ENCODE measurements around the gene NFAT5.

GRCh38 chr16:69535123-69536050 lies 30.4 kb upstream of the NFAT5 start:
- TF ChIP-seq CTCF (IDR thresholded peaks at IDR 0.05) (no peak), EZH2 (IDR thresholded peaks at IDR 0.05) (no peak)

Measured in neural progenitor cell (in vitro differentiated cells).